SK-N-DZ (cell line): ENCODE data around the gene CHN2.
"Not testable (repeated sequence)": the region's sequence is repeated elsewhere in the genome, so short reads cannot be mapped to it uniquely, and the experiment has no call there.

ENCODE experiments used
- DNase-seq: peaks from one replicate; pipeline ENCODE4 v3.0.0-alpha.2; 2015; ENCODE audit warnings: low spot score

CHN2 gene

DNA sequence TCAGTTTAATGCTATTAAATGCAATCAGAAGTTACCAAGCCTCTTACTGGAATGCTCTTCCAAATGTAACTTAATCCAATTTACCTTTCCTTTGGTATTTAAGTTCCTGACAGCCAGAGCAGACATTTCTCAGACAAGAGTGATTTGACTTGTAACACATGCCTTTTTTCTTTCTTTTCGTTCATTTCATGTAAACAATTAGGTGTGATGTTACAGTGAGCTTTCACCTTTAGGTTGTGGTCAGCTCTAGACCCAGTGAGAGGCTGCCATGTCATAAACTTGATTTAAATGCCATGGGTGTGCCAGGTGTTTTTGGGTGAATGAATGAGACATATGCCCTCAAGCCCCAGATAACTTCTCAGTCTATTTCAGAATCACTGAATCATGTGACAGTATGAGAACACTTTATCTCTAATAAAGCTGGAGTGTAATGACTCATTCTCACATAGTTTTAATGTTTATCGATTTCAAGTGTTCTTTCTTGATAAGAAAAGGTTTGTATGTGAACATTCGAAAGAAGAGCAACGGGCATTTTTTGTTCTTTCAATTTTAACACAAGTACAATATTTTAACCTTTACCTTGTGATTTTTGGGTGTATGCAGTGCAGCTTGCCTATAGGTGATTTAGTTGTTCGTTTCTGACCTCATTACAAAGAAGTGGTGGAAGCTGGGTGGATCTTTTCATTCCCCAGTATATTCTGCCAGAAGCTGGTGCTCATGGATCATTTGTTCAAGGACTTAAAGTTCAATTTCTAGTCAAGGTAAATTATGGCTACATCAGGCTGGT is 61.5 kb downstream of the CHN2 start:
- DNase-seq: peak; percentile 37

DNA sequence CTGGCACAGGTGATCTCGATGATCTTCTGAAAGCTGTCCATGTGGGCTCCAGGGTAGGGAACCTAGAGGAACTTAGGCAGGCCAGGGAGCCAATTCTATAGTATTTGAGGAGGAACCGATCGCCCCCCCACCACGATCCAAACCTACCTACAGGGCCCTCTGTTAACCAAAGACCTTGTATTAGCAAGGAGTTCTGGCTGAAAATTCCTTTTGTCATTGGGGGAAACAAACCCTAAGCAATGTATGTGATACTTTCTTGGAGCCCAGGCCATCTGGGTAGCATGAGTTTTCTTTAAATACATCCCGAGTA is 62.1 kb downstream of the CHN2 start:
- DNase-seq: no peak

DNA sequence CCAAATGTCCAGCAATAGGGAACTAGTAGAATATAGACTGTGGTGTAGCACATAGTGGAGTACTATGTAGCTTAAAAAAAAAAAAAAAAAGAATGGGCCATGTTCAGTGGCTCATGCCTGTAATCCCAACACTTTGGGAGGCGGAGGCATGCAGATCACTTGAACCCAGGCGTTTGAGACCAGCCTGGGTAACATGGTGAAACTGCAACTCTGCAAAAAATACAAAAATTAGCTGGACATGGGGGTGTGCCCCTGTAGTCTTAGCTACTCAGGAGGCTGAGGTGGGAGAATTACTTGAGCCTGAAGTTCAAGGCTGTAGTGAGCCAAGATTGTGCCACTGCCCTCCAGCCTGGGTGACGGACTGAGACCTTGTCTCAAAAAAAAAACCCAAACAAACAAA is 64.4 kb downstream of the CHN2 start:
- no peak for DNase-seq

DNA sequence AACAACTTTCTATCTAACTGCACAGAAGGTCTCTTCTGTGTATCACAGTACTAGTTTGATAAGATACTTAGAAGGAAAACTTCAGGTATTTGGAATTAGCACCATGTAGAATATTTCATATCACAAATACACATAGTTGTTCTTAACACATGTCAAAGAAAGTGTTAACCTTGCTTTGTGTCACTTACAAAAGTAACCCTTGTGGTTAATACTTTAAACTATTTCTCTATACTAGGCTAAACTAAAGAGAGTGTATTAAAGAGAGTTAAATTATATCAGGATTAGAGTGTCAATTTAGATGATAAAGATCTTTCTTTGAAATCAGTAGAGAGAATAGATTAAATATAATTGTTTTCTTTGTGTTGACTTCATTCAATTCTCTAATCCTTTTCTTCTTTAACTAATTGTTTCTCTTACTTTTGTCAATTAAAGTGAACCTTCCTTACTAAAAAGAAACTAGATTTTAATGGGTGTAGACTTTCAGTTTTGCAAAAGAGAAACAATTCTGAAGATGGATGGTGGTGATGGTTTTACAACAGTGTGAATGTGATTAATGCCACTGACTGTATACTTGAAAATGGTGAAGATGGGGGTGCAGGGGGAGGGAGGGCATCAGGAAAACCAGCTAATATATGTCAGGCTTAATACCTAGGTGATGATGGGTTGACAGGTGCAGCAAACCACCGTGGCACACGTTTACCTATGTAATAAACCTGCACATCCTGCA is 67.8 kb downstream of the CHN2 start:
- DNase-seq: no peak

DNA sequence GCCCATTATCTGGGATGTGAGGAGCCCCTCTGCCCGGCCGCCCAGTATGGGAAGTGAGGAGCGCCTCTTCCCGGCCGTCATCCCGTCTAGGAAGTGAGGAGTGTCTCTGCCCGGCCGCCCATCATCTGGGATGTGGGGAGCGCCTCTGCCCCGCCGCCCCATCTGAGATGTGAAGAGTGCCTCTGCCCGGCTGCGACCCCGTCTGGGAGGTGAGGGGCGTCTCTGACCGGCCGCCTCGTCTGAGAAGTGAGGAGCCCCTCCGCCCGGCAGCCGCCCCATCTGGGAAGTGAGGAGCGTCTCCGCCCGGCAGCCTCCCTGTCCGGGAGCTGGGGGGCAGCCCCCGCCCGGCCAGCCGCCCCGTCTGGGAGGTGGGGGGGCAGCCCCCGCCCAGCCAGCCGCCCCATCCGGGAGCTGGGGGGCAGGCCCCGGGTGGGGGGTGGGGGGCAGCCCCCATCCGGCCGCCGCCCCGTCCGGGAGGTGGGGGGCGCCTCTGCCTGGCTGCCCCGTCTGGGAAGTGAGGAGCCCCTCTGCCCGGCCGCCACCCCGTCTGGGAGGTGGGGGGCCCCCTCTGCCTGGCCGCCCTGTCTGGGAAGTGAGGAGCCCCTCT is 69.1 kb downstream of the CHN2 start:
- DNase-seq: not testable (repeated sequence)

DNA sequence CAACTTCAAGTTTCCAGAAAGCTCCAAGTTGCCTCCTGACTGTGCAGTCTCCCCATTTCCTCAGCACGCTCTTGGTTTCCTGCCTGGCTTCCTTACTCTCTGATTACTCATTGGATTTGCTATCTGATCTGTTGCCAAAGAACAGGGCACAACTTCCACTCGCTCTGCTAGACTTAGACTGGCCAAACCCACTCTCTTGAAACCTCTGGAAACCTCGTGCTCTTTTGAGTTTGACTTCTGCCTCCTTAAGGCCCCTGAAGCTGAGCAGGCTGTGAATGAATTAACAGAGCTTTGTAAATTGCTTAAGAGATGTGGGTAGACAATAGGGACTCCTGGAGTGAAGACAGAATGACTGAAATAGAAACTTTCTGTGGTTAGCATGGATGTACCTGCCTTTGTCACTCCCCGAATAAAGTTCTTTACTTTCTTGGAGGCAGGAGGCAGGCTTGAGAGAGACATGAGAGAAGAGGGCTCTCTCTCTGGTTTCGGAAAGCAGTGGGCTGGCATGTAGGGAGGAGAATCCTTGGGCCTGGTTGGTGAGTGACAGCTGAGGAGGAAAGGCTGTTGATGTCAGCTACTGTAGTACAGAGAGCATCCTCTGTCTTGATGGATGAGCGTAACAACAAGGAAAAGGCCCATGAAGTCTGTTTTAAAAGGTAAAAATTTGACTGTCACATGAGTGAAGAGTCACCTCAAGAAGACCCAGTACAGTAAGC is 70.8 kb downstream of the CHN2 start:
- DNase-seq: no peak

DNA sequence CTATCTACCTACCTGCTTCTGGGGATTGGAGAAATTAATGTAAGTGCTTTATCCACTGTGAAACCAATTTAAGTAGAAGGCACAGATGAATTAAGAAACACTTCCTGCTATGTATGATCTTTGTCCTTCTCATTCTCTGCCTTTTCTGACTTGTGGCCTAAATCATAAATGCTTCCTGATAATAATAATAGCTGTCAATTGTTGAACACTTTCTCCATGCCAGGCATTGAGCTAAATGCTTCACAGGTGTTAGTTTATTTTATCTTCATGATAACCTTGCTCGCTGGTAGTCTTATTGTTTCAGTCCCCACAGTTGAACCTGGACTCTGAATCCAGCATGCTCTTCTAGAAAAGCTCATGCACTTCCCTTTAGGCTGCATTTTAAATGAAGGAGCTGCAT is 75.4 kb downstream of the CHN2 start:
- DNase-seq: no peak

DNA sequence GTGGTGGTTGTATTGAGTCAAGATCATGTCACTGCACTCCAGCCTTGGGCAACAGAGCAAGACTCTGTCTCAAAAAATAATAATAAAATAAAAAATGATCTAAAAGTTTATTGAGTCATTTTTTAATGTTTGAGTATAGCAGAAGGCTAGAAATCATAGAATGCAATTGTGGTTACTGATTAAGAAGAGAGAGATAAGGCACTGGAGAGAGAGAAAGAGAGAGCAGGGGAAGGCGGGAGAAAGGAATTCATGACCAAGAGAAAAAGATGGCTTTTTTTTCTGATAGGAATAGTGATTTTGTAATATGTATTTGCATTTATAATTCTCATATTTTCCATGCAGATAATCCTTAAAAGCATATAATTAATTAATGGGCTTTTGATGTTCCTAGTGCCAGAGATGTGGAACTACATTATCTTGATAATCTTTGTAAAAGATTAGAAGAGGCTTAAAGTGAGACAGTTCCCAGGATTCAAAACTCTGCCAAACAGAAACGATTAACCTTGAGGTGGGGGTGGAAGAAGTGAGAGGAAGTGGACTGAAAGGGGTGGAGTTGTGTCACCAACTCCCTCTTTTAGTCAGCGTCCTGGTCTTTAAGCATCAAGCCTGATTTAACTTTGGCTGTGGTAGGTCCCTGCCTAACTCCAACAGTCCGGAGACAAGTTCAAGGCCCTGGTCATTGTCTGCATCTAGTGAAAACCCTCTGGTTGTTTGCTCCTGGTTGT is 76.2 kb downstream of the CHN2 start:
- no peak for DNase-seq

DNA sequence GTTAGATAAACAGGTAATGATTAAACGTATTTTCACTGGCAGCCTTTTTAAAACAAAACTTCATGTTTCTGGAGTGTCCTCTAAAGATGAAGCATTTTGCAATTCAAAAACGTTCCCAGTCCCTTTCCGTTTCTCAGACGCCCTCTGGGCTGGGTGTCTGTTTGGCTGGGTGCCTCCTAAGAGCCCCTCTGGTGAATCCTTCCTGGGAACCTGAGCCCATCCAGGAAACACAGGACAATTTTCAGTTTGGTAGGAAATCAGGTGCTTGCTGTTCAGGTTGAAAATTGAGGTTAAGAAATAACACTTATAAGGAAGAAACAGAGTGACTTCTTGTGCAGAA is 76.7 kb downstream of the CHN2 start:
- DNase-seq: no peak

DNA sequence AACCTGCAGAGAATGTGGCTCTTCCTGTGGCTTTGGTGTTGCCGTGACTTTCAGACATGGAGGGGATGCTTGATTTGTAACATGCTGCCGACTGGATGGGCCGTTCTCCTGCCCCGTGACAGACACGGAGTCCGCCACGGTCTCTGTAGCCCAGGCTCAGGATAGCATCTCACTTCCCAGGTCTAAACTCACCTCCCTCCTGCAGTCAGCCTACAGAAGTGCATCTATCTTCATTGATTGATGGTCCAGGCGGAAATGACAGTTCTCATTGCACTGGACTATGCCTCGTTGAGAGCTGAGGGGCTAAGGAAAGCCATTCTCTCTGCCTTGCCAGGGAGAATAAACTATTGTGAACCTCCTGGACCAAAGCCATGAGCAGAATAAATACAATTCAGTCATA is 77.5 kb downstream of the CHN2 start:
- peak; percentile 23 for DNase-seq

DNA sequence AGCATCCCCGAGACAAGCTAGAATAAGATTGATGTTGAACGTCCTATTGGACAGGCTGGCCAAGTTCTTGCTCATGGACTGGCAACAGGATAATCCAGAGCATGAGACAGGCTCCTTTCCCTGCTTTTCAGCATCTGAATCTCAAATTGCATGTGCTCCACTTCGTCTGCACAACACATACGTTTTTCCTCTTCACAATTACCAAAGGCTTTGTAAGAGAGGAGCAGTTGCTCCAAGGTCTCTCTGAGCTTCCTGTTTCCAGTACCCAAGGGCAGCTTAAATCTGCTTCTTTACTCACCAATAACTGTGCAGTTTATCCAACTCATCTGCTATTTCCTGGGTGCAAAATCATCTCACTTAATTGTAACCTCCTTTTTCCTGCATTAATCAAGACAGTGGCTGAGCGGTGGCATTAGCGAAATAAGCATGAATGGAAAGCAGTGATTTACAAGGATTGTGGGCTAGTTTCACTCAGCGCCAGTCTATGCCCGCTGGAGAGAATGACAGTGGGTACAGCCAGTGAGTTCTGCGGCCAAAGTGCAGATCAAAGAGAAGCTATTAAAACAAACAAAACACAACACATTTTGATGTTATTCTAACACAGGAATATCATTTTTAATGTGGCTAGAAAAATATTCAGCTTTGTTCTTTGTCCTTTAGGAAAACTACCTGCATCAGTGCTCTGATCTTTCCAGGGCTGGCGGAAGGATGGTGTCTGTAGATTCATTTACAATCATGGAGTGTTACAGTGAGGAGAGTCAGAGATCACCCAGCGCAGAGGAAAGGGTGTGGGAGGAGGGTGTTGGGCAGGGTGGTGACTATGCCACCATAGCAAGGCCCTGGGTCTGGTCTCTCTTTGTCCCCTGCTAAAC is 79.8 kb downstream of the CHN2 start:
- DNase-seq: no peak

DNA sequence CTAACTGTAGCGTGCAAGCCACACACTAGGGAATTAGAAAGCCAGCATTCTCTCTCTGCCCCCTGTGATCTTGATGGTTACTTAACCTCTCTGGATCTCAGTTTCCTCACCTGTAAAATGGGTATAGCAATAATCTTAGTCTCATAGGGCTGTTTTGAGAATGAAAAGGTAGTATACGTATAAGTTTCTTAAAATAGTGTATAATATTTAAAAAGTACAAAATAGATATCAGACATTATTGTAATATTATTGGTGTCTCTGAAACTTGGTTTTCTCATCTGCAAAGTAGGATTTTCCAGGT is 80.4 kb downstream of the CHN2 start:
- no peak for DNase-seq

DNA sequence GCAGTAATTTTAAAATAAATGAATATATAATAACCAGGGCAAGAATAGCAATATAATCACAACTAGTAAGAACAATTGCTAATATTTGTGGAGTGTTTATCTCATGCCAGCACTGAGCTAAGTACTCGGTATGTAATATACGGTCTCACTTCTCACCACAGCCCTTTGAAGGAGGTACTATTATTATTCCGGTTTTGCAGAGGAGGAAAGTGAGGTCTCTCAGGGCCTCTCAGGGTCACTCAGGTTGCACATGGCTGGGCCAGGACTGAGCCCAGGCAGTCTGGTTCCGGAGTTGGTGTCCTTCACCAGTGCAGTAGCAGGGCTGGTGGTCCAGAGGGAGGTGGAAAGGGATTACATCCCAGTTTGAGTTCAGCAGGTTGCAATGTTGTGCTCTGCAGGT is 80.9 kb downstream of the CHN2 start:
- DNase-seq: no peak

DNA sequence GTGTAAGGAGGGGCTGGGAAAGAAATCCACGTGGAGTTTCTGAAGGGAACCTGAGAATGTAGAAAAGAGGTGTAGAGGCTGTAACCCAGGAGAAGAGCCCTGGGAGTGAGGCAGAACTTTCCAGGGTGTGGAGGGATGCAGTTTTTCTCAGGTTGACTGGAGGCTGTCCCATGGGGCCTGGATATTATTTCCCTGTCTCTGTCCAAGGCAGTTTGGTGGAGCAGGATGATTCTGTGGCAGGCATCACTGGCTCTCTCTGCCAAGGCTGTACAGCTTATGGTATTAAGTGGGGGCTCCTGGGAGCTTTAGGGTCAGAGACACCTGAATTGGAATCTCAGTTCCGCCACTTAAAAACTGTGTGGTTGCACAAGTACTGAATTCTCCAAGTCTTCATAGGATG is 81.6 kb downstream of the CHN2 start:
- DNase-seq: no peak

DNA sequence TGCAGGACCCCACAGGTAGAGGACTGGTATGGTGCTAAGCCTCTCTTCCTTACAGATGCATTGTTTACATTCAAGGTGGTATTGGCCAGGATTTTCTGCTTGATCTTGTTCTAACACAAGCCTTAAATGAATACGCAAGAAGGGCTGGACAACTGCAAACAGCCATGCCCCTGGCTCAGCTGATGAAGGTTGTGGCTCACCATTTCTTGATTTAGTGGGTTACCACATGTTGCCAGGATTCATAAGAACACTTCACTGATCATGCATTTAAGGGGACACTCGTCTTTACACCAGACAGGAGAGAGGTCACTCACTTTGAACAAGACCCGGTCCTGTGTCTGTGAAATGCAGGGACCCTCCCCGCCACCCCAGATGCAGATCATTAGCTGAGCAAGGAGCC is 82.2 kb downstream of the CHN2 start:
- DNase-seq: no peak

DNA sequence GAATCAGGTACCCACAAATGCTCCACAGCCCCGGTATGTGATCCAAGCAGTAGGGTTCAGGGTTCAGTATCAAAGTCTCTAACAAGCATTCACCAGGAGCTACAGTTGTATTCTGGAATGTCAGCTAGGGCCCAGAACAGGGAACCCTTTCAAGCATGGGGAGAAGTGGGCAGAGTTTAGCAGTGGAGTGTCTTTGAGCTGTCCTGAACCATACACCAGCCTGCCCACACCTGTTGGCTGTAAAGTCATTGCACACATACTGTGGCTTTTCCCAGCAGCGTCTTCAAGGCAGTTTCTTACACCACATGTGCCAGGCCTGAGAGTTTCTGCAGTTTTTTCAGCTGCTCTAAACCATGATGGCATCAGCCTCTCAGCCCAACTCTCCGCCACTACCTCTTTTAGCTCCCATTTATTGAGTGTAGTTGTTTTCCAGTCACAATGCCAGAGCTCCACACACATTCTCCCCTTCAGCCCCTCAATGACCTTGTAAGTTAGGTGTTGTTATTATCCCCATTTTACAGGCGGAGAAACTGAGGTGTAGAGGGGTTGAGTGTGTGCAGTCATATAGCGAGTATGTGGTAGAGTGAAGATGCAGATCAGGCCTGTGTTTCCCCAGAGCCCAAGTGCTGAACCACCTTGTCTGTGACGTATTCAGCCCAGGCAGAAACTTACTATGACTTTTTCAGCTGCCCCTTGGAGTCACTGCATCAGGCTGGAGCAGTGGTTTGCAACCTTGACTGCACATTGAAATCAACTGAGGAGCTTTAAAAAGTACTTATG is 83.1 kb downstream of the CHN2 start:
- no peak for DNase-seq

DNA sequence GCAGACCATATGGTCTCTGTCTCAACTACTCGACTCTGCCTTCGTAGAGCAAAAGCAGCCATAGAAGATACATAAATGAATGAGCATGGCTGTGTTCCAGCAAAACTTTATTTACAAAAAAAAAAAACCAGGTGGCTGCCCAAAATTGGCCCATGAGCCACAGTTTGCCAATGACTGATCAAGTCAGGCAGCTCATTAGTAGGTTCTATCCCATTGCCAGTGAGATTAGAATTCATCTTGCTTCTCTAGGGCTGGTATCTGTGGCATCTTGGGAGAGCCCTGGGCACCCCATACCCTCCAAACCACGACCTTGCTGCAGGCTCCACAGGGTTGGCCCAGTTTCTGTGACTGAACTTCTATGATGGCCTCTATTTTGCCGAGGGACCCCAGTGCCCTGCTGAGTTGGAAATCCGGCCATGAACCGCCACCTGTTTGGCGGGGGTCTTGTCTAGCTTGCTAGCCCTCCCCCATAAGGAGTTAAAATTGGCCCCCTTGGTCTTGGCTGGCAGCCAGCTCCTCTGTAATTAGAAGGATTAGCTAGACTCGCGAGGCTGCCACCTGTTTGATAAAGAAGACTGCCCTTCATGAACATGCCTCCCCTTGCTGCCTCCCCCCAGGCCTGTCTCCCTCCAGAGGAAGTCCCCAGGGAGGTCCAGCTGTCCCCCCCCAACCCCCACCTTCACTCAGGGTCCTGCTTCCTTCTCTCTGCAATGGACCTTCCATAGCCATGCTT is 83.9 kb downstream of the CHN2 start:
- DNase-seq: no peak

DNA sequence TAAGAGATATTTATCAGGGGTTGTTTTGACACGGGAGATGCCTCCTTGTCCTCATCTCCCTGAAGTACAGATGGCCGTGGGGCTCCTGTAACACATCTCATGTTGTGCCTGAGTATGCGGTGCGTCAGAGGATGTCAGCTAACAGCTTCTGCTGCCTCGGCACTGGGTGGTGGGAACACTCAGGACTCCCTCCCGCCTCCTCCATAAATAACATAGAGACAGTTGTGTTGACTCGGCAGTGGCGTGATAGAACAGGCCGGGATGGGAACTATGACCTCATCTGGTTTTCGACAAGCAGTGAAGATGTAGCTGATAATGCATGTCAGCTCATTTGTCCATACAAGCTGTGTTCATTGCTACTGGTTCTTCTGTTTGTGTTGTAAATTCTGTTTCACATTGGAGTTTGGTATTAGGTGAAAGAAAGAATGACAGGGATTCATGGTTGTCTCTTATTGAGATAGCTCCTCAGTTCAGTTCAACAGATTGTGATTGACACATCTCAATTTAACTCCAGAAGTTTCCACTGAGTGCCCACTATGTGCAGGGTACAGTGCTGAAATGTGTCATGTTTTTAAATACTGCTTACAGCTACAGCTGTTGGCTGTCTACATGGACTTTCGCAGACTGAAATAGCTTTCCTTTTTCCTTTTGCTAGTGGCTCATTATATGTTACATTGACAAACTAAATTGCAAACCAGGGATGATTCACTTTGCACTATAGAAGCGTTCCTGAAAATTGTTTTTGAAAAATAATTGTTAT is 87.4 kb downstream of the CHN2 start:
- DNase-seq: peak; percentile 97
